ENCODE data around the gene CLEC5A.
"Not testable (repeated sequence)": the region's sequence is repeated elsewhere in the genome, so short reads cannot be mapped to it uniquely, and the experiment has no call there.

The CLEC5A gene

GRCh38 chr7:141945356-141945755 is 1.4 kb downstream of the CLEC5A start:
- no peak for DNase-seq

GRCh38 chr7:141944811-141945210 is 2.0 kb downstream of the CLEC5A start:
- DNase-seq: no peak

DNA sequence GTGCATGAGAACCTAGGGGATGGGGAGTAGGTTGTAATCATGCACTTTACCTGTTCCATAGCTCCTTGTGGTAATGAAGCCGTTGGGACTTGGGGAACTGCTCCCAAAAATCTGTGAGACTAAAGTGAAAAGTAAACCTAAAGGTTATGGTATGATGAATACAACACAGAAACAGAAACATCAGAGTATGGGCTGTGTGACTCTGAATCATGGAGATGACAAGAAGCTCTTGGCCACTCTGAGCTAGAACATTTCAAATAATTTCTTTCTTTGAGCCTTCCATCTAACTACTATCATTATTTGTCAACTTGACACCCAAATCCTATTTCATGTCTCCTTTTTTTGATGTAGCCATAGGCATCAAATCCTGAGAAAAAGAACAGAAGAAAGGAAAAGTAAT is 2.9 kb downstream of the CLEC5A start:
- no peak for DNase-seq

GRCh38 chr7:141941075-141941474 is 5.7 kb downstream of the CLEC5A start:
- no peak for DNase-seq

GRCh38 chr7:141930211-141930610 is 16.6 kb downstream of the CLEC5A start:
- no peak for DNase-seq

GRCh38 chr7:141928845-141929195 is 18.0 kb downstream of the CLEC5A start:
- no peak for DNase-seq

DNA sequence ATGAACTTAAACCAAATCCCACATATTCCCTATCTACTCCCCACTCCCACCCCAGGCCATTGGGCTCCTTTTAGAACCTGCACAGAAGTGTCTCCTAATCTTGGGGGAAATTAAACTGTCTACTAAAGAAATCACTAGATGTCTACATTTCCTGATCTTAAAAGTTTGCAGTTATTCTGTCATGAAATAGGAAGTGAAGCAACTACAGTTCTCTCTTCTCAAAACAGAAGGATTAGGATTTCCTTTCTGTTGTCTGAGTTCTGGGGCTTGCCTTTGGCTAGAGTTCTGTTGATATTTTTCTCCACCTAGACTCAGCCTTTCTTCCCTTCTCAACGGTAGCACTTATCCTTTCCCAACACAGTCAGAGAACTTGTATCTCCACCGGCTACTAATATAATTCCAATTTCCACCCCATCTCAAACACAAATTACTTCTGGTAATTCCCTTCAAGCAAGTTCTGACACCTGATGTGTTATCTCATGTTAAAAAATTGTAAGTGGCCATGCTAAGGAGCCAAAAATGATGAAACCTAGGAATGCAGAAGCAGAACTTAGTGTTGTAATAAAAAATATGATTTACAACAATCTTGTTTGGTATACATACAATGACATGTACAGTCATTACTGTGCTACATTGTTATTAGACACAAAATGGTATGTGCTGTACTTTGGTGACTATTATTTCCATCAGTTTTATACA is 18.5 kb downstream of the CLEC5A start:
- DNase-seq: no peak

GRCh38 chr7:141920281-141920680 is 26.5 kb downstream of the CLEC5A start:
- DNase-seq: no peak

- DNase-seq: no peak
Measured at GRCh38 chr7:141916099-141916498, 30.7 kb downstream of the CLEC5A start, which contains the start of gene OR9A4. OR9A4 (plus strand) TSS chr7:141916399; CDS start chr7:141918876, 2,477 bp downstream.

GRCh38 chr7:141915565-141915964 is 31.2 kb downstream of the CLEC5A start:
- DNase-seq: no peak

GRCh38 chr7:141911391-141911790 is 35.4 kb downstream of the CLEC5A start:
- DNase-seq: no peak

DNA sequence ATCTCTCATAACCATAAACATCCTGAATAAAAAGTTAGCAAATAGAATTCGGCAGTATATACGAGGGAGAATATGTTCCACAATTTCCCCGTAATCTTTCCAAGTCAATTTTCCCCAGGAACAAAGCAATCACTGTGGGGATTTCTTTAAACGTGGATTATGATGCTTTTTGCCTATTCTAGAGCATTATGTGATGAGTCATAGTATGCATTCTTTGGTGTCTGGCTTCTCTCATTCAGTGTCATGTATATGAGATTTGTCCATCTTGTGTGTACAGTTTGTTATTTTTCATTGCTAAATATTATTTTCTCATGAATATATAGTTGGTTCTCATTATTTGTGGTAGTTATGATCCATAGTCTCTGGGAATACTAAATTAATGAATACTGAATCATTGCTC is 40.5 kb downstream of the CLEC5A start:
- no peak for DNase-seq

DNA sequence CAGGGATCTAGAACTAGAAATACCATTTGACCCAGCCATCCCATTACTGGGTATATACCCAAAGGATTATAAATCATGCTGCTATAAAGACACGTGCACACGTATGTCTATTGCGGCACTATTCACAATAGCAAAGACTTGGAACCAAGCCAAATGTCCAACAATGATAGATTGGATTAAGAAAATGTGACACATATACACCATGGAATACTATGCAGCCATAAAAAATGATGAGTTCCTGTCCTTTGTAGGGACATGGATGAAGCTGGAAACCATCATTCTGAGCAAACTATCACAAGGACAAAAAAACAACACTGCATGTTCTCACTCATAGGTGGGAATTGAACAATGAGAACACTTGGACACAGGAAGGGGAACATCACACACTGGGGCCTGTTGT is 47.4 kb downstream of the CLEC5A start:
- not testable (repeated sequence) for DNase-seq

- DNase-seq: no peak
Measured at GRCh38 chr7:141891336-141891735, 55.4 kb downstream of the CLEC5A start.

DNA sequence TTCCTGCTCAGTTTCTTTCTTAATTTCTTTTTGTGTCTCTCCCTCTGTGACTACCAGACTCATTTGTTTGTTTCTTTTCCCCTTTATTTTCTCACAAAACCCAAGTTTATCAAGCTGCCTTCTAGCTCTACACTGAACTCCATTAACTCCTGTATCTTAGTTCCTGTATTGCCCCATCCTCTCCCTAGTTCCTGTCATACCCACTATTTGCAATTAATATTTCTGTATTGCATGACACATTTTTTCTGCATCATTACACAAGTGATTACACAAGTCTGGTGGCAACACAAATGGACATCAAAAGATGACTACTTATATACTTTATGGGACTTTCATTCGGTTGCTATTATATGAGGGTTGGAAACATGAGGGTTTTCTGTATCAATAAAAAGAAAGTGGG is 57.5 kb downstream of the CLEC5A start:
- DNase-seq: no peak

DNA sequence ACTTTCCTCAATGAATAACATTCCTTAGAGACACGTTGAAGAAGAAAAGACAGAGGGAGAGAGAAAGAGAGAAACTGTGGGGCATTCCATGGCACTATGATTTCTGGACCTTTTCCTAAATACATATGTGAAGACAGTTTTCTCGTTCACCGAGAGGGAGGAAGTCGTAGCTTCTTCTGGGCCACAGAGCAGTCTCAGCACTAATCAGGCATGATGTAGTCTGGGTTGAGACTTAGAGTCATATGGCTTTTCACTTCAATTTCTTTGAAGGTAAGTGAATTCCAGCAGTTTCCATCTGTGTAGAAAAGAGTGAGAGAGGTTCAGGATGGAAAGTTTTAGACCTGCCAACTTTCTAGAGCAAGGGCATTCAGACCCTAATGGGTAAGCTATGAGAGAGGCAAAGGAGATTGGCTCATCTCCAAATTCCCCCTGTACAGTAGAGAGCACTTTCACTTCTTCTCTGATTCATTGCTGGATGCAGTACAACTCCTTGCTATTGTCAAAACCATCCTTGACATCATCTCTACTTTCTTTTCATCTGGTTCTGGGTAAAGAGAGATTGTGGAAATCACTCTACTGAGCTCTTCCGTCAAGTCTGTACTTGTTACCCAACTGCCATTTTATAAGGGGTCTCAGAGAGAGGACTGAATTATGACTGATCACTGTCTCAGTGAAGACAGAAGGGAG is 62.1 kb downstream of the CLEC5A start:
- DNase-seq: no peak

DNA sequence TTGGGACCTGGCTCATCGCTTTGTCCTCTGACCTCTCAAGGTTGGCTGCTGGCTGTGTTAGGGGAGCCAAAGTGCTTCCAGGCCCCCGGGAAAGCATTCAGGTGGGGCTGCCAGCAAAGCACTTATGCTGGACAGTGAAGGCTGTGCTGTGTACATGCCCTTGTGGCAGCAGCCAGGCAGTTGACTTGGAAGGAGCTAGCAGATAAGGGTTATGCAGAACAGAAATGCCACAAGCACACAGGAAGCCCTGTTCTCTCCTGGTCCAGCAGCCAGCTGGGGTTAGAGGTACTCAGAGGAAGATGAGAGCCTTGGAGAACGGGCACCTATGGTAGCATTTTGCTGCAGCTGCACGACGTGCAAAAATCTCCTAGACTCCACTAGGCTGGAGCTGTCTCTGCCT is 65.8 kb downstream of the CLEC5A start:
- no peak for DNase-seq

GRCh38 chr7:141877365-141877764 is 69.4 kb downstream of the CLEC5A start:
- no peak for DNase-seq
